ENCODE data around the gene CHIA. TPM values are rescaled to one million over a fixed set of nuclear protein-coding genes. Genes with fewer than 3 reads are reported as not detected.
"Not testable (repeated sequence)": the region's sequence is repeated elsewhere in the genome, so short reads cannot be mapped to it uniquely, and the experiment has no call there.

The CHIA gene
- total RNA-seq, 1 donor from 2014 or later: not detected

GRCh38 chr1:111323231-111323630, 32.6 kb downstream of the CHIA start:
- Histone ChIP-seq H3K4me1 (no peaks in the 10 kb centered on the region), H3K27ac (no peak overlapping the region), H3K36me3 (no peaks in the 10 kb centered on the region), H3K27me3 (no peaks in the 10 kb centered on the region), H3K9me3 (no peaks in the 10 kb centered on the region), H3K4me3 (no peak overlapping the region)
- intact Hi-C loops (cut with DNase I): no loop called here
- no peak for TF ChIP-seq CTCF (IDR thresholded peaks at IDR 0.05)
- TF ChIP-seq POLR2A (IDR thresholded peaks at IDR 0.05): no peak
- TF ChIP-seq POLR2AphosphoS5 (IDR thresholded peaks at IDR 0.05; ENCODE audit: insufficient read depth in 1 of 2, low read depth in 1 of 2): no peak
- no peak for DNase-seq (ENCODE audit: extremely low spot score in 2 of 2)

GRCh38 chr1:111332190-111332589, 41.5 kb downstream of the CHIA start:
- no peak for DNase-seq (ENCODE audit: extremely low spot score in 2 of 2)
- no peaks in the 10 kb centered on the region for H3K9me3 ChIP-seq
- no peaks in the 10 kb centered on the region for H3K36me3 ChIP-seq
- H3K4me3 ChIP-seq: no peak overlapping the region
- H3K27me3 ChIP-seq: no peaks in the 10 kb centered on the region
- H3K27ac ChIP-seq: no peak overlapping the region
- H3K4me1 ChIP-seq: no peaks in the 10 kb centered on the region
- intact Hi-C loops (cut with DNase I): no loop called here
- no peak for TF ChIP-seq POLR2AphosphoS5 (IDR thresholded peaks at IDR 0.05; ENCODE audit: insufficient read depth in 1 of 2, low read depth in 1 of 2)
- TF ChIP-seq POLR2A (IDR thresholded peaks at IDR 0.05): no peak
- no peak for TF ChIP-seq CTCF (IDR thresholded peaks at IDR 0.05)

GRCh38 chr1:111334169-111334568, 43.5 kb downstream of the CHIA start:
- DNase-seq (ENCODE audit: extremely low spot score in 2 of 2): no peak
- Histone ChIP-seq H3K4me3 (no peak overlapping the region), H3K27me3 (no peaks in the 10 kb centered on the region), H3K36me3 (no peaks in the 10 kb centered on the region), H3K4me1 (no peaks in the 10 kb centered on the region), H3K9me3 (no peaks in the 10 kb centered on the region), H3K27ac (no peak overlapping the region)
- TF ChIP-seq POLR2A (IDR thresholded peaks at IDR 0.05) (no peak), POLR2AphosphoS5 (IDR thresholded peaks at IDR 0.05; ENCODE audit: insufficient read depth in 1 of 2, low read depth in 1 of 2) (no peak), CTCF (IDR thresholded peaks at IDR 0.05) (peak in 2 of 3 experiments; percentile 25 to 57)
- intact Hi-C loops (cut with DNase I): no loop called here

GRCh38 chr1:111335214-111335877, 44.7 kb downstream of the CHIA start:
- H3K27me3 ChIP-seq; intact Hi-C loops (cut with DNase I); H3K9me3 ChIP-seq; H3K4me3 ChIP-seq; DNase-seq (ENCODE audit: extremely low spot score in 2 of 2); H3K27ac ChIP-seq; H3K36me3 ChIP-seq; H3K4me1 ChIP-seq: not testable (repeated sequence)

GRCh38 chr1:111338849-111339248, 48.2 kb downstream of the CHIA start:
- H3K9me3 ChIP-seq; H3K36me3 ChIP-seq; DNase-seq (ENCODE audit: extremely low spot score in 2 of 2); H3K4me1 ChIP-seq; H3K27ac ChIP-seq; H3K27me3 ChIP-seq; intact Hi-C loops (cut with DNase I); H3K4me3 ChIP-seq: not testable (repeated sequence)

- Histone ChIP-seq H3K27me3 (no peaks in the 10 kb centered on the region), H3K27ac (peak overlapping the region; percentile 57), H3K9me3 (no peaks in the 10 kb centered on the region), H3K4me3 (peak overlapping the region; percentile 45 to 62), H3K4me1 (peaks cover 9% of the 10 kb centered on the region), H3K36me3 (no peaks in the 10 kb centered on the region)
- TF ChIP-seq POLR2AphosphoS5 (IDR thresholded peaks at IDR 0.05; ENCODE audit: insufficient read depth in 1 of 2, low read depth in 1 of 2) (peak; percentile 61 to 72), POLR2A (IDR thresholded peaks at IDR 0.05) (no peak)
- intact Hi-C loops (cut with DNase I): no loop called here
- DNase-seq (ENCODE audit: extremely low spot score in 2 of 2): no peak
These were observed 55.6 kb downstream of the CHIA start for GRCh38 chr1:111346089-111346885.
